Colonic mucosa (tissue), 4 donors: ENCODE results near the gene PDZRN3. TPM values are rescaled to one million over a fixed set of nuclear protein-coding genes. Genes with fewer than 3 reads are reported as not detected.
A peak's percentile ranks its signal among the peaks of the same experiment; 100 is the strongest.

Source experiments
- DNase-seq: peaks from one replicate; pipeline ENCODE4 v3.0.0-alpha.2; 2020
- H3K27ac ChIP-seq: fragments of 200-600 bp; one replicate; pipeline ENCODE4 v1.8.0; 2021
- H3K27me3 ChIP-seq: fragments of 200-600 bp; one replicate; pipeline ENCODE4 v1.8.0; 2021
- H3K36me3 ChIP-seq: fragments of 200-600 bp; one replicate; pipeline ENCODE4 v1.8.0; 2021
- H3K4me1 ChIP-seq: fragments of 200-600 bp; one replicate; pipeline ENCODE4 v1.8.0; 2021; ENCODE audit warnings: mild to moderate bottlenecking
- H3K4me3 ChIP-seq: fragments of 200-600 bp; one replicate; pipeline ENCODE4 v1.8.0; 2021
- H3K9ac ChIP-seq, 2 donors: one replicate each; pipeline ENCODE4 v1.7.0; 2013; ENCODE audit warnings: control low read depth in 2 of 2, low read depth in 2 of 2, low read length in 2 of 2
- H3K9me3 ChIP-seq: fragments of 200-600 bp; one replicate; pipeline ENCODE4 v1.8.0; 2021
- CTCF ChIP-seq: fragments of 200-600 bp; IDR thresholded peaks from one replicate; pipeline ENCODE4 v1.8.0; 2022; ENCODE audit warnings: antibody characterized with exemption, mild to moderate bottlenecking
- intact Hi-C: fragments of 100-400 bp; cut with DNase I; formaldehyde crosslinking; loops from one replicate; pipeline ENCODE4 v1.14.1; 2022
- total RNA-seq, 2 donors: library from RNA; stranded (reverse); fragmentation: NEBNext Ultra II Directional in 1 of 2; extraction: Animal tissue kit (Norgen Biotek cat#: 25700) in 1 of 2; gene quantifications; one replicate each; pipeline ENCODE4 v1.2.1, GENCODE V29; 2021
- donor health status: healthy.
- donor health status: DM: no; HTN: no; CAD: no.
- donor health status: DM: no; HTN: no; CAD: no.

PDZRN3 gene
- total RNA-seq, 2 donors from 2014 or later, result 13.6 to 19.1 TPM

DNA sequence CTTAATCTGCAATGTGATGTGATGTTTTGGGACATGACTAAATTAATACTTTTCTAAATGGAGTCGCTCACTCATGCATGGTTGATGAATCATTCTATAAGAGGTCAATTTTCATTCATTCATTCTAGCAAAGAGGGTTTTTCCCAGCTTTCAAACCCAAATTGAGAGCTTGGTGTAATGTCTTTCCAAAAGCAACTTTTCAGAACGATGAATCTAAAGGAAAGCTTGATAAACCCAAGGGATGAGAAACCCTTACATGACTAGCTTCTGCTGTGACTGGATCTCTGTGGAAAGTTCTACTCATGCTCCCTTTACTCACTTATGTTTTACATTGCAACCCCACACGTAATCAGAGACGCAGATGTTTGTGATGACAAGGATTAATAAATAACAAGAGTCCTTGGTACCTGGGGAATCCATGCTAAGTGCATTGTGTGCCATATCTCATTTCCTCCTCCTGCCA is 47.7 kb downstream of the PDZRN3 start:
- Histone ChIP-seq H3K27ac (no peak overlapping the region), H3K27me3 (no peaks in the 10 kb centered on the region), H3K36me3 (no peaks in the 10 kb centered on the region), H3K4me1 (peaks cover 5% of the 10 kb centered on the region), H3K9ac (no peak overlapping the region), H3K4me3 (no peak overlapping the region), H3K9me3 (no peaks in the 10 kb centered on the region)
- no peak for TF ChIP-seq CTCF
- intact Hi-C loops, result no loop called here
- no peak for DNase-seq

DNA sequence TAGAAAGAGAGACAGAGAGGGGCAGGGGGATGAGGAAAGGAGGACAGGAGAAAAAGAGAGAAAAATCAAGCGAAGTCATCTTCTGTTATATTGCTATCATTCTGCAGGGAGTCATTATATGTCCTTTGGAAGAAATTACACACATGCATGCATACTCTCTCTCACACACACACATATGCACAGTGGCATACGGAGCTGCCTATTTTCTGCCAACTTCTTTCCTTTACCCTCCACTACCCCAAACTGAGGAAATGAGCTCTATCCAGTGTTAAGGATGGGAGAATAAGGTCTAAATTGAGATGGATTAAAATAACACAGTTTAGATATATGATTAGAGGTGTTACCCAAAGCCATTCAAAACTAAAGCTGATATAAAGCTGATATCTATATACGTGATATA is 48.8 kb downstream of the PDZRN3 start:
- no peak overlapping the region for H3K4me3 ChIP-seq
- no peaks in the 10 kb centered on the region for H3K27me3 ChIP-seq
- peaks cover 5% of the 10 kb centered on the region for H3K4me1 ChIP-seq
- no peak overlapping the region for H3K9ac ChIP-seq
- H3K9me3 ChIP-seq, result no peaks in the 10 kb centered on the region
- no peak for DNase-seq
- no peaks in the 10 kb centered on the region for H3K36me3 ChIP-seq
- intact Hi-C loops, result no loop called here
- H3K27ac ChIP-seq, result no peak overlapping the region
- TF ChIP-seq CTCF, result no peak

- H3K4me1 ChIP-seq, result peaks cover 5% of the 10 kb centered on the region
- no peak for DNase-seq
- no peak overlapping the region for H3K9ac ChIP-seq
- no peaks in the 10 kb centered on the region for H3K9me3 ChIP-seq
- no peaks in the 10 kb centered on the region for H3K27me3 ChIP-seq
- no peak overlapping the region for H3K4me3 ChIP-seq
- H3K36me3 ChIP-seq, result no peaks in the 10 kb centered on the region
- intact Hi-C loops, result no loop called here
- TF ChIP-seq CTCF, result no peak
- H3K27ac ChIP-seq, result no peak overlapping the region
These were observed 49.2 kb downstream of the PDZRN3 start for GRCh38 chr3:73575519-73575918.

GRCh38 chr3:73573204-73573603 is 51.5 kb downstream of the PDZRN3 start:
- Histone ChIP-seq H3K4me1 (peaks cover 5% of the 10 kb centered on the region), H3K4me3 (no peak overlapping the region), H3K27ac (no peak overlapping the region), H3K9ac (no peak overlapping the region), H3K36me3 (no peaks in the 10 kb centered on the region), H3K9me3 (no peaks in the 10 kb centered on the region), H3K27me3 (no peaks in the 10 kb centered on the region)
- intact Hi-C loops, result loop anchor here (5.0 kb wide), 1 partner anchor 66 kb away; no protein-coding TSS in a partner anchor
- no peak for DNase-seq
- TF ChIP-seq CTCF, result no peak

GRCh38 chr3:73572368-73572767 is 52.4 kb downstream of the PDZRN3 start:
- no peak overlapping the region for H3K27ac ChIP-seq
- peak; percentile 52 for DNase-seq
- H3K27me3 ChIP-seq, result no peaks in the 10 kb centered on the region
- TF ChIP-seq CTCF, result no peak
- H3K9me3 ChIP-seq, result no peaks in the 10 kb centered on the region
- H3K4me3 ChIP-seq, result no peak overlapping the region
- peaks cover 5% of the 10 kb centered on the region for H3K4me1 ChIP-seq
- no peaks in the 10 kb centered on the region for H3K36me3 ChIP-seq
- no peak overlapping the region for H3K9ac ChIP-seq
- intact Hi-C loops, result loop anchor here (5.0 kb wide), 1 partner anchor 65 kb away; no protein-coding TSS in a partner anchor
